ENCODE measurements around the gene SERINC2.

Gene SERINC2

DNA sequence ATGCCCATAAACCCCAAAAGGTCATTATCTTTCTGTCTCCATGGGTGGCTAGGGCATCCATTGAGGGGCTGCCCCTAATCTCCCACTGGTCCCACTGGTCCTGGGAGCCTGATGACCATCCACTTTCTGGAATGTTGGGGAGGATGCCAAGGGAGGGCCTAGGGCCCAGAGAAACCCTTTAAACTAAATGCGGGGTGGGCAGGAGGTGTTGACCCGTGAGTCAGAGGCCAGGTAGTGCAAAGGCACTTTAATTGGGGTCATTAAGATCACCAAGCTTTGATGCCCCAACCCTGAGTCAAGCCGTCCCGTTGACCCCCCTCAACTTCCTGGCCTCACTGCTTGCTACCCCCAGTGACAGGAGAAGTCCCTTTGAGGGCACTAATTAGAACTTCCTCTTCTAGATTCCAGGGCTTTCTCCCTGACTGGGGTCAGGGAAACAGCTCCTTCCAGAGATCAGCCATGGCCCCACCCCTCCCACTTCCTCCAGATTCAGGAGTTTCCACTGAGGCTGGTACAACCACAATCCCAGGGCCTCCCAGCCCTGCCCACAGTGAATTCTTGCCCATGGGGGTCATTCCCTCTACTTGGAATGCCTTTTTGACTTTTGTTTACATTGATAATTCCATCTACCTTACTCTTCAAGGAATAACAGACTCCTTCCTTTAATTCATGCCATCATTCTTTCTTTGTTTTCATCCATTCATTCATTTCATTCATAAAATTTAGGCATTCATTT lies 15.5 kb upstream of the SERINC2 start:
- Histone ChIP-seq H3K4me3 (ENCODE audit: low read depth in 1 of 2, low read length in 1 of 2) (no peak overlapping the region), H3K9me3 (no peaks in the 10 kb centered on the region), H3K27ac (no peak overlapping the region), H3K27me3 (no peaks in the 10 kb centered on the region), H3K36me3 (no peaks in the 10 kb centered on the region), H3K4me1 (ENCODE audit: control insufficient read depth in 1 of 2, insufficient read depth in 1 of 2, low read depth in 1 of 2, low read length in 1 of 2) (peaks cover 25 to 32% of the 10 kb centered on the region in 2 experiments)
- TF ChIP-seq, protein P1, sequence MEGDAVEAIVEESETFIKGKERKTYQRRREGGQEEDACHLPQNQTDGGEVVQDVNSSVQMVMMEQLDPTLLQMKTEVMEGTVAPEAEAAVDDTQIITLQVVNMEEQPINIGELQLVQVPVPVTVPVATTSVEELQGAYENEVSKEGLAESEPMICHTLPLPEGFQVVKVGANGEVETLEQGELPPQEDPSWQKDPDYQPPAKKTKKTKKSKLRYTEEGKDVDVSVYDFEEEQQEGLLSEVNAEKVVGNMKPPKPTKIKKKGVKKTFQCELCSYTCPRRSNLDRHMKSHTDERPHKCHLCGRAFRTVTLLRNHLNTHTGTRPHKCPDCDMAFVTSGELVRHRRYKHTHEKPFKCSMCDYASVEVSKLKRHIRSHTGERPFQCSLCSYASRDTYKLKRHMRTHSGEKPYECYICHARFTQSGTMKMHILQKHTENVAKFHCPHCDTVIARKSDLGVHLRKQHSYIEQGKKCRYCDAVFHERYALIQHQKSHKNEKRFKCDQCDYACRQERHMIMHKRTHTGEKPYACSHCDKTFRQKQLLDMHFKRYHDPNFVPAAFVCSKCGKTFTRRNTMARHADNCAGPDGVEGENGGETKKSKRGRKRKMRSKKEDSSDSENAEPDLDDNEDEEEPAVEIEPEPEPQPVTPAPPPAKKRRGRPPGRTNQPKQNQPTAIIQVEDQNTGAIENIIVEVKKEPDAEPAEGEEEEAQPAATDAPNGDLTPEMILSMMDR (IDR thresholded peaks at IDR 0.05) = no peak

DNA sequence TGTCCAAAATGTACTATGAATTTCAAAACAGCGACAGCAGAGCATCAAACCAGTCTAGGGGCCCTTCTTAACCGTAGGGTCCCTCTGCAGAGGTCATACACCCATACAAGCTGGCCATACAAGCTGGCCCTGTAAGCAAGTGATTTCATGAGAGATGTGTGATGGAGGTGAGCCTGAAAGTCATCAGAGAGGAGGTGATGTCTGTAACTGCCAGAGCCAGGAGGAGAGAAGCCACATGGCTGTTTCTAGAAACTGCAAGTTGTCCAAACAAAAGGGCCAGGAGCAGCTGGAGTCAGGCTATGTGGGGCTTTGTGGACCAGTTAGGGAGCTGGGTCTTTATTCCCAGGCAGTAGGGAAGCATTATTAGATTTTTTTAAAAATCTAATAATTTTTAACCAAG lies 14.8 kb upstream of the SERINC2 start:
- Histone ChIP-seq H3K36me3 (no peaks in the 10 kb centered on the region), H3K4me1 (ENCODE audit: control insufficient read depth in 1 of 2, insufficient read depth in 1 of 2, low read depth in 1 of 2, low read length in 1 of 2) (peaks cover 25 to 32% of the 10 kb centered on the region in 2 experiments), H3K27me3 (no peaks in the 10 kb centered on the region), H3K4me3 (ENCODE audit: low read depth in 1 of 2, low read length in 1 of 2) (no peak overlapping the region), H3K27ac (no peak overlapping the region), H3K9me3 (no peaks in the 10 kb centered on the region)
- TF ChIP-seq, protein P1 (IDR thresholded peaks at IDR 0.05) = no peak

DNA sequence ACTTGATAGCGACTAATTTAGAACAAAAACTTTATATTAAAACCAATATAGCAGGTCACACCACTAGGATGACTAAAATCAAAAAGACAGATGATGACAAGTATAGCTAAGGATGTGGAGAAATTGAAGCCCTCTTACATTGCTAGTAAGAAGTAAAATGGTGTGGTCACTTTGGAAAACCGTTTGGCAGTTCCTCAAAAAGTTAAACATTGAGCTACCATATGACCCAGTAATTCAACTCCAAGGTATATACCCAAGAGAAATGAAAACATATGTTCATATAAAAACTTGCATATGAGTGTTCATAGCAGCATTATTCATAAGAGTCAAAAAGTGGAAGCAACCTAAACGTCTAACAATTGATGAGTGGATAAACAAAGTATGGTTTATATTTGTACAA lies 13.0 kb upstream of the SERINC2 start:
- Histone ChIP-seq H3K36me3 (no peaks in the 10 kb centered on the region), H3K4me1 (ENCODE audit: control insufficient read depth in 1 of 2, insufficient read depth in 1 of 2, low read depth in 1 of 2, low read length in 1 of 2) (peaks cover 18 to 26% of the 10 kb centered on the region in 2 experiments), H3K4me3 (ENCODE audit: low read depth in 1 of 2, low read length in 1 of 2) (no peak overlapping the region), H3K9me3 (no peaks in the 10 kb centered on the region), H3K27me3 (no peaks in the 10 kb centered on the region), H3K27ac (no peak overlapping the region)
- TF ChIP-seq, protein P1 (IDR thresholded peaks at IDR 0.05) = no peak

DNA sequence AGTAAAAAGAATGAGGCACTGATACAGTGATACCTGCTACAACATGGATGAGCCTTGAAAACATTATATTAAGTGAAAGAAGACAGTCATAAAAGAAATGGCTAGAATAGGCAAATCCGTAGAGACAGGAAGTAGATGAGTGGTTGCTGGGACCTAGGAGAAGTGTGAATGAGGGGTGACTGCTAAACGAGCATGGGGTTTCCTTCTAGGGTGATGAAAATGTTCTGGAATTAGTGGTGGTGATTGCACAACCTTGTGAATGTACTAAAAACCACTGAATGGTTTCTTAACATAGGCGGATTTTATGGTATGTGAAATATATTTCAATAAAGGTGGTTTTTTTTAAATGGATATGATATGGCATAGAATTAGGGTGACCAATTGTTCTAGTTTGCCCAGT lies 12.6 kb upstream of the SERINC2 start:
- Histone ChIP-seq H3K27me3 (no peaks in the 10 kb centered on the region), H3K4me1 (ENCODE audit: control insufficient read depth in 1 of 2, insufficient read depth in 1 of 2, low read depth in 1 of 2, low read length in 1 of 2) (peaks cover 17 to 22% of the 10 kb centered on the region in 2 experiments), H3K9me3 (no peaks in the 10 kb centered on the region), H3K27ac (no peak overlapping the region), H3K4me3 (ENCODE audit: low read depth in 1 of 2, low read length in 1 of 2) (no peak overlapping the region), H3K36me3 (no peaks in the 10 kb centered on the region)
- TF ChIP-seq, protein P1 (IDR thresholded peaks at IDR 0.05) = no peak

DNA sequence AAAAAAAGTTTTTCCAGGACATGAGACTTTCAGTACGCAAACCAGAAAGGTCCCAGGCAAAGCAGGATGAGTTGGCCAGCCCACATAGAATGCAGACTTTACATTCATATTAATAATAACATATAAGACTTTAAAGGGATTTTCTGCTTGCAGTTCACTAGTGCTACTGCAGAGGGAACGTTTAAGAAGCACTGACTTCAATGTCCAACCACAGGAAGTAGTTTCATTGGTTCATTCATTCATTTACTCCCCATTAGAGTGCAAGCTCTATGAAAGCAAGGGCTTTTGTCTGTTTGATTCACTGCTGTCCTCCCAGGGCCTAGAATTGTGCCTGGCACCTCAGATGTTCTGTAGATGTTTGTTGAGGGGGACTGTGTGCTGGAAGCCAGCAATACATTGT lies 11.8 kb upstream of the SERINC2 start:
- Histone ChIP-seq H3K27me3 (no peaks in the 10 kb centered on the region), H3K27ac (no peak overlapping the region), H3K9me3 (no peaks in the 10 kb centered on the region), H3K4me1 (ENCODE audit: control insufficient read depth in 1 of 2, insufficient read depth in 1 of 2, low read depth in 1 of 2, low read length in 1 of 2) (peaks cover 17 to 22% of the 10 kb centered on the region in 2 experiments), H3K36me3 (no peaks in the 10 kb centered on the region), H3K4me3 (ENCODE audit: low read depth in 1 of 2, low read length in 1 of 2) (no peak overlapping the region)
- TF ChIP-seq, protein P1 (IDR thresholded peaks at IDR 0.05) = no peak

Data from neutrophil (primary cell).